Measurements from ENCODE around the gene BCR.

BCR gene

GRCh38 chr22:23245799-23246136 is 65.5 kb downstream of the BCR start:
- DNase-seq: no peak

- DNase-seq: no peak
These were observed 66.9 kb downstream of the BCR start for GRCh38 chr22:23246982-23247766.

- no peak for DNase-seq
These were observed 68.3 kb downstream of the BCR start for GRCh38 chr22:23248583-23248982.

- DNase-seq: no peak
These were observed 69.9 kb downstream of the BCR start for GRCh38 chr22:23250056-23250784.

- no peak for DNase-seq
These were observed 70.6 kb downstream of the BCR start for GRCh38 chr22:23250785-23251363.

- DNase-seq: no peak
These were observed 71.3 kb downstream of the BCR start for GRCh38 chr22:23251445-23252093.

- no peak for DNase-seq
These were observed 73.3 kb downstream of the BCR start for GRCh38 chr22:23253475-23254055.

GRCh38 chr22:23255506-23256170 is 75.3 kb downstream of the BCR start:
- no peak for DNase-seq

- DNase-seq: no peak
These were observed 76.0 kb downstream of the BCR start for GRCh38 chr22:23256171-23256932.

GRCh38 chr22:23256986-23257888 is 76.9 kb downstream of the BCR start:
- no peak for DNase-seq

GRCh38 chr22:23257889-23258825 is 77.8 kb downstream of the BCR start:
- DNase-seq: no peak

GRCh38 chr22:23258826-23259170 is 78.5 kb downstream of the BCR start:
- DNase-seq: no peak

- DNase-seq: no peak
These were observed 79.8 kb downstream of the BCR start for GRCh38 chr22:23259916-23260644.

GRCh38 chr22:23260645-23261581 is 80.6 kb downstream of the BCR start:
- no peak for DNase-seq

GRCh38 chr22:23261900-23262450 is 81.7 kb downstream of the BCR start:
- DNase-seq: no peak

- no peak for DNase-seq
These were observed 82.4 kb downstream of the BCR start for GRCh38 chr22:23262518-23263332.

Measured in cerebellar nuclear complex (tissue), 1 donor.